H9 (cell line): ENCODE results near the gene ZFYVE28. TPM values are rescaled to one million over a fixed set of nuclear protein-coding genes. Genes with fewer than 3 reads are reported as not detected.

Experiments
- DNase-seq: peaks from one replicate; pipeline ENCODE4 v3.0.0-alpha.2; 2017
- H2AFZ ChIP-seq: one replicate; pipeline ENCODE4 v1.6.1; 2013; ENCODE audit warnings: mild to moderate bottlenecking, low read length, control low read depth, moderate library complexity
- H2AK5ac ChIP-seq: 2 replicates; pipeline ENCODE4 v1.6.1; 2013; ENCODE audit warnings: low read length, control low read depth, mixed read lengths; ENCODE audit not compliant: insufficient read length
- H2BK120ac ChIP-seq: one replicate; pipeline ENCODE4 v1.6.1; 2013; ENCODE audit warnings: low read depth, mild to moderate bottlenecking, low read length, control low read depth, inconsistent platforms; ENCODE audit not compliant: poor library complexity, severe bottlenecking
- H2BK12ac ChIP-seq: 2 replicates; pipeline ENCODE4 v1.6.1; 2013; ENCODE audit warnings: low read length, control low read depth, mixed read lengths, low read depth; ENCODE audit not compliant: insufficient read length
- H2BK15ac ChIP-seq: 2 replicates; pipeline ENCODE4 v1.6.1; 2013; ENCODE audit warnings: low read depth, low read length, control low read depth
- H2BK20ac ChIP-seq: one replicate; pipeline ENCODE4 v1.6.1; 2013; ENCODE audit warnings: low read depth, mild to moderate bottlenecking, low read length, control low read depth, inconsistent platforms; ENCODE audit not compliant: poor library complexity, severe bottlenecking
- H2BK5ac ChIP-seq: 2 replicates; pipeline ENCODE4 v1.6.1; 2013; ENCODE audit warnings: low read length, control low read depth, mixed read lengths; ENCODE audit not compliant: insufficient read length
- H3K14ac ChIP-seq: 2 replicates; pipeline ENCODE4 v1.6.1; 2013; ENCODE audit warnings: low read length, control low read depth; ENCODE audit not compliant: insufficient read depth
- H3K18ac ChIP-seq: 2 replicates; pipeline ENCODE4 v1.6.1; 2013; ENCODE audit warnings: low read depth, mild to moderate bottlenecking, mixed read lengths, low read length, control low read depth; ENCODE audit not compliant: insufficient read length
- H3K23ac ChIP-seq: 2 replicates; pipeline ENCODE4 v1.6.1; 2013; ENCODE audit warnings: low read length, control low read depth, mixed read lengths, low read depth; ENCODE audit not compliant: insufficient read length
- H3K23me2 ChIP-seq: 2 replicates; pipeline ENCODE4 v1.6.1; 2013; ENCODE audit warnings: low read depth, mild to moderate bottlenecking, mixed read lengths, low read length, control low read depth; ENCODE audit not compliant: insufficient read length, poor library complexity, severe bottlenecking
- H3K27ac ChIP-seq: 2 replicates; pipeline ENCODE4 v1.5.1; 2013; ENCODE audit warnings: low read length, control low read depth, mixed read lengths, low read depth; ENCODE audit not compliant: insufficient read length
- H3K27me3 ChIP-seq: 2 replicates; pipeline ENCODE4 v1.6.1; 2013; ENCODE audit warnings: low read length, control low read depth, inconsistent platforms; ENCODE audit not compliant: insufficient read depth
- H3K4ac ChIP-seq: 2 replicates; pipeline ENCODE4 v1.6.1; 2013; ENCODE audit warnings: low read depth, mild to moderate bottlenecking, control low read depth, inconsistent platforms, low read length, moderate library complexity
- H3K4me1 ChIP-seq: 2 replicates; pipeline ENCODE4 v1.6.1; 2013; ENCODE audit warnings: low read length, control low read depth, inconsistent platforms; ENCODE audit not compliant: insufficient read depth
- H3K4me2 ChIP-seq: 2 replicates; pipeline ENCODE4 v1.6.1; 2013; ENCODE audit warnings: low read length, control low read depth, mixed read lengths; ENCODE audit not compliant: insufficient read length, insufficient read depth
- H3K56ac ChIP-seq: 2 replicates; pipeline ENCODE4 v1.6.1; 2013; ENCODE audit warnings: low read depth, mild to moderate bottlenecking, mixed read lengths, low read length, control low read depth; ENCODE audit not compliant: insufficient read length
- H3K79me1 ChIP-seq: 2 replicates; pipeline ENCODE4 v1.6.1; 2013; ENCODE audit warnings: low read depth, mild to moderate bottlenecking, moderate library complexity, low read length, control low read depth, inconsistent platforms; ENCODE audit not compliant: insufficient read depth, poor library complexity, severe bottlenecking
- H3K79me2 ChIP-seq: 2 replicates; pipeline ENCODE4 v1.6.1; 2013; ENCODE audit warnings: low read length, control low read depth, inconsistent platforms; ENCODE audit not compliant: insufficient read depth
- H3K9ac ChIP-seq: 2 replicates; pipeline ENCODE4 v1.6.1; 2013; ENCODE audit warnings: low read length, control low read depth, mixed read lengths; ENCODE audit not compliant: insufficient read length; ENCODE audit errors: extremely low read depth
- H3K9me3 ChIP-seq: one replicate; pipeline ENCODE4 v1.6.1; 2013; ENCODE audit warnings: low read depth, low read length, inconsistent platforms; ENCODE audit not compliant: control insufficient read depth
- H3T11ph ChIP-seq: one replicate; pipeline ENCODE4 v1.6.1; 2013; ENCODE audit warnings: mild to moderate bottlenecking, low read length, control low read depth, inconsistent platforms
- H4K20me1 ChIP-seq: one replicate; pipeline ENCODE4 v1.6.1; 2013; ENCODE audit not compliant: control insufficient read depth, insufficient read length, insufficient read depth
- H4K5ac ChIP-seq: 2 replicates; pipeline ENCODE4 v1.6.1; 2013; ENCODE audit warnings: low read depth, mild to moderate bottlenecking, mixed read lengths, low read length, control low read depth; ENCODE audit not compliant: insufficient read length
- H4K8ac ChIP-seq: replicated peaks from 2 replicates; pipeline ENCODE4 v1.6.1; 2013; ENCODE audit warnings: low read length, control low read depth, mixed read lengths, low read depth; ENCODE audit not compliant: insufficient read length
- H4K91ac ChIP-seq: 2 replicates; pipeline ENCODE4 v1.6.1; 2013; ENCODE audit warnings: low read depth, mild to moderate bottlenecking, moderate library complexity, mixed read lengths, low read length, control low read depth; ENCODE audit not compliant: insufficient read length
- H3K27ac Mint-ChIP-seq, 3 experiments: 2 replicates in 2 of 3; 3 replicates in 1 of 3; pipeline ENCODE4 v1.8.0; 2020 to 2021; ENCODE audit warnings: mixed read lengths in 3 of 3, mild to moderate bottlenecking in 1 of 3, moderate library complexity in 1 of 3
- H3K27me3 Mint-ChIP-seq: 2 replicates; pipeline ENCODE4 v1.8.0; 2021; ENCODE audit warnings: low read depth, mild to moderate bottlenecking, moderate library complexity, mixed read lengths
- H3K36me3 Mint-ChIP-seq, 3 experiments: 2 replicates in 2 of 3; 3 replicates in 1 of 3; pipeline ENCODE4 v1.8.0; 2020 to 2021; ENCODE audit warnings: low read depth in 3 of 3, mixed read lengths in 3 of 3; ENCODE audit not compliant: insufficient read depth in 1 of 3
- H3K4me1 Mint-ChIP-seq, 2 experiments: 2 replicates each; pipeline ENCODE4 v1.8.0; 2020; ENCODE audit warnings: mixed read lengths in 2 of 2
- H3K4me3 Mint-ChIP-seq, 2 experiments: 2 replicates in 1 of 2; 3 replicates in 1 of 2; pipeline ENCODE4 v1.8.0; 2020 to 2021; ENCODE audit warnings: mild to moderate bottlenecking in 2 of 2, mixed read lengths in 2 of 2, moderate library complexity in 1 of 2
- H3K9me3 Mint-ChIP-seq, 2 experiments: 2 replicates in 1 of 2; 3 replicates in 1 of 2; pipeline ENCODE4 v1.8.0; 2020; ENCODE audit warnings: mild to moderate bottlenecking in 2 of 2, mixed read lengths in 2 of 2, moderate library complexity in 1 of 2
- CTCF ChIP-seq: fragments of 200-600 bp; sonication (generic); conservative IDR thresholded peaks from 3 replicates; pipeline ENCODE4 v1.8.0; 2021; ENCODE audit warnings: antibody characterized with exemption, mild to moderate bottlenecking
- WGBS: extraction: QIAGEN DNeasy Blood & Tissue Kit; methylation state at CpG from one replicate; pipeline ENCODE4 v1.1.7; 2013; ENCODE audit warnings: missing lambda C conversion rate, low lambda C conversion rate, mixed read lengths; ENCODE audit not compliant: insufficient read length; ENCODE audit errors: extremely low coverage; 5-methylcytosine and 5-hydroxymethylcytosine counted together
- total RNA-seq: library from RNA; stranded (reverse); gene quantifications from 2 replicates; pipeline ENCODE4 v1.2.1, GENCODE V29; 2021

ZFYVE28 gene
- total RNA-seq, 1 experiment from 2014 or later: 0.98 TPM

- Histone ChIP-seq H3K23ac (no peak overlapping the region), H3K4me2 (peak overlapping the region; percentile 38), H3K23me2 (peaks cover 9% of the 10 kb centered on the region), H2BK12ac (no peak overlapping the region), H3K9me3 (no peaks in the 10 kb centered on the region), H2BK20ac (no peak overlapping the region), H2BK15ac (no peak overlapping the region), H3K27ac (no peak overlapping the region), H3K27me3 (no peaks in the 10 kb centered on the region), H3K79me2 (no peaks in the 10 kb centered on the region), H3K4ac (no peak overlapping the region), H4K91ac (no peak overlapping the region), H4K8ac (no peak overlapping the region), H2BK5ac (no peak overlapping the region), H2AK5ac (no peak overlapping the region), H3K56ac (no peak overlapping the region), H4K20me1 (peaks cover 2% of the 10 kb centered on the region), H3K4me1 (peaks cover 2% of the 10 kb centered on the region; the same call in 1 of the 2 replicates), H3K18ac (no peak overlapping the region), H3K9ac (no peak overlapping the region), H3K14ac (no peak overlapping the region; the same call in 1 of the 2 replicates), H3K79me1 (no peaks in the 10 kb centered on the region), H4K5ac (no peak overlapping the region), H2BK120ac (no peak overlapping the region), H3T11ph (no peak overlapping the region), H2AFZ (no peak overlapping the region)
- no peaks in the 10 kb centered on the region for H3K27me3 Mint-ChIP-seq
- H3K4me1 Mint-ChIP-seq: peaks cover 11 to 13% of the 10 kb centered on the region in 2 experiments
- H3K4me3 Mint-ChIP-seq: peak overlapping the region; percentile 65 to 79
- H3K27ac Mint-ChIP-seq: no peak overlapping the region
- TF ChIP-seq CTCF: no peak
- no peaks in the 10 kb centered on the region for H3K9me3 Mint-ChIP-seq
- no peak for DNase-seq
- WGBS: no CpG with 5 or more reads among the region's 91 CpGs
- H3K36me3 Mint-ChIP-seq: peaks cover 0 to 2% (median 0%) of the 10 kb centered on the region in 3 experiments; a peak in 1 of 7 replicates
Measured at GRCh38 chr4:2261110-2261852, 157.2 kb downstream of the ZFYVE28 start.
